ENCODE results near the gene TRMT10B.
"Not testable (repeated sequence)": the region's sequence is repeated elsewhere in the genome, so short reads cannot be mapped to it uniquely, and the experiment has no call there.

Gene TRMT10B

GRCh38 chr9:37747271-37747753 is 6.3 kb upstream of the TRMT10B start:
- no peak overlapping the region for H3K4me3 ChIP-seq (ENCODE audit: low read length)
- peak; percentile 70 for DNase-seq (ENCODE audit: low read depth, low spot score)

GRCh38 chr9:37749129-37749528 is 4.5 kb upstream of the TRMT10B start:
- H3K4me3 ChIP-seq (ENCODE audit: low read length), result no peak overlapping the region
- no peak for DNase-seq (ENCODE audit: low read depth, low spot score)

GRCh38 chr9:37751186-37751585 is 2.4 kb upstream of the TRMT10B start:
- no peak overlapping the region for H3K4me3 ChIP-seq (ENCODE audit: low read length)
- no peak for DNase-seq (ENCODE audit: low read depth, low spot score)

- not testable (repeated sequence) for H3K4me3 ChIP-seq (ENCODE audit: low read length); DNase-seq (ENCODE audit: low read depth, low spot score)
Observed at GRCh38 chr9:37751704-37752103, 1.9 kb upstream of the TRMT10B start.

GRCh38 chr9:37752112-37752511 is 1.5 kb upstream of the TRMT10B start:
- not testable (repeated sequence) for H3K4me3 ChIP-seq (ENCODE audit: low read length)

GRCh38 chr9:37752642-37753488 is 740 bp upstream of the TRMT10B start:
- DNase-seq (ENCODE audit: low read depth, low spot score), result no peak

More at GRCh38 chr9:37752112-37752511, 1.5 kb upstream of the TRMT10B start:
- DNase-seq (ENCODE audit: low read depth, low spot score), result not testable (repeated sequence)

GRCh38 chr9:37758747-37759146 is 5.1 kb downstream of the TRMT10B start:
- H3K4me3 ChIP-seq (ENCODE audit: low read length), result no peak overlapping the region

More at GRCh38 chr9:37752642-37753488, 740 bp upstream of the TRMT10B start:
- peak overlapping the region; percentile 93 for H3K4me3 ChIP-seq (ENCODE audit: low read length)

GRCh38 chr9:37760416-37761161 is 7.0 kb downstream of the TRMT10B start:
- H3K4me3 ChIP-seq (ENCODE audit: low read length), result no peak overlapping the region
- no peak for DNase-seq (ENCODE audit: low read depth, low spot score)

More at GRCh38 chr9:37758747-37759146, 5.1 kb downstream of the TRMT10B start:
- DNase-seq (ENCODE audit: low read depth, low spot score), result no peak

- H3K4me3 ChIP-seq (ENCODE audit: low read length), result no peak overlapping the region
- DNase-seq (ENCODE audit: low read depth, low spot score), result no peak
Observed at GRCh38 chr9:37761511-37761910, 7.9 kb downstream of the TRMT10B start.

- not testable (repeated sequence) for DNase-seq (ENCODE audit: low read depth, low spot score); H3K4me3 ChIP-seq (ENCODE audit: low read length)
Observed at GRCh38 chr9:37765263-37765662, 11.7 kb downstream of the TRMT10B start.

GRCh38 chr9:37769306-37769705 is 15.7 kb downstream of the TRMT10B start:
- no peak for DNase-seq (ENCODE audit: low read depth, low spot score)
- no peak overlapping the region for H3K4me3 ChIP-seq (ENCODE audit: low read length)

GRCh38 chr9:37769995-37770394 is 16.4 kb downstream of the TRMT10B start:
- no peak overlapping the region for H3K4me3 ChIP-seq (ENCODE audit: low read length)
- DNase-seq (ENCODE audit: low read depth, low spot score), result no peak

- no peak overlapping the region for H3K4me3 ChIP-seq (ENCODE audit: low read length)
- no peak for DNase-seq (ENCODE audit: low read depth, low spot score)
Observed at GRCh38 chr9:37775216-37775919, 21.8 kb downstream of the TRMT10B start.

- DNase-seq (ENCODE audit: low read depth, low spot score), result no peak
- H3K4me3 ChIP-seq (ENCODE audit: low read length), result no peak overlapping the region
Observed at GRCh38 chr9:37776328-37776727, 22.7 kb downstream of the TRMT10B start.

GRCh38 chr9:37778534-37778933 is 24.9 kb downstream of the TRMT10B start:
- DNase-seq (ENCODE audit: low read depth, low spot score), result no peak
- no peak overlapping the region for H3K4me3 ChIP-seq (ENCODE audit: low read length)

- DNase-seq (ENCODE audit: low read depth, low spot score), result no peak
- peak overlapping the region; percentile 97 for H3K4me3 ChIP-seq (ENCODE audit: low read length)
Observed at GRCh38 chr9:37784291-37784615, 30.6 kb downstream of the TRMT10B start.

- peak within 1 kb of the TSS; percentile 97 for H3K4me3 ChIP-seq (ENCODE audit: low read length)
- peak; percentile 79 for DNase-seq (ENCODE audit: low read depth, low spot score)
Observed at GRCh38 chr9:37784616-37785483, 31.2 kb downstream of the TRMT10B start, which contains the start of gene EXOSC3. EXOSC3 (minus strand) TSS chr9:37785064; CDS start chr9:37785044, 20 bp downstream.

- H3K4me3 ChIP-seq (ENCODE audit: low read length), result no peak overlapping the region
- DNase-seq (ENCODE audit: low read depth, low spot score), result no peak
Observed at GRCh38 chr9:37787059-37787458, 33.5 kb downstream of the TRMT10B start.

GRCh38 chr9:37788332-37788731 is 34.7 kb downstream of the TRMT10B start:
- no peak for DNase-seq (ENCODE audit: low read depth, low spot score)
- no peak overlapping the region for H3K4me3 ChIP-seq (ENCODE audit: low read length)
